GM10266 (cell line): ENCODE measurements around the gene SLK.

Experiments
- DNase-seq: peaks from one replicate; pipeline ENCODE4 v3.0.0; 2012; ENCODE audit errors: extremely low spot score
- TF ChIP-seq, protein P1 (sequence below): IDR thresholded peaks from 2 replicates; pipeline ENCODE4 v1.5.1; 2012; ENCODE audit warnings: mild to moderate bottlenecking, low read depth; ENCODE audit not compliant: control insufficient read depth, insufficient read depth; ENCODE audit errors: missing control alignments

The SLK gene

DNA sequence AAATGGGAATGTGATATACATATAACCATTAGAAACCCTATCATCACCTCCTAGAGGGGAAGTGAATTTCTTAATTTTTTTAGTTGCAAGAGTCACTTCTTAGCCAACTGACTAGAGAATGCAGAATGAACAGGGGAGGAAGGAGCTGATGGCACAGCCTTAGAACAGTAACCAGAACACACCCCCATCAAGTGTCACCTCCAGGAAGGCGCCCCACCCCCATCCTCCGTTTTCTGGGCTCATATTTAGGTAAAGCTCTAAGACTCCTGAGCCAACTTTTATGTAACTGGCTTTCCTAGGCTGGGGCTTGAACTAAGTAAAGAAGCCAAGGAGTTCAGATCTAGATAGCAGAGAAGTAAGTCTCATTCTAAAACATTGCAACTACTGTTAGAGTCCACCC, 64.7 kb downstream of the SLK start:
- TF ChIP-seq, protein P1, sequence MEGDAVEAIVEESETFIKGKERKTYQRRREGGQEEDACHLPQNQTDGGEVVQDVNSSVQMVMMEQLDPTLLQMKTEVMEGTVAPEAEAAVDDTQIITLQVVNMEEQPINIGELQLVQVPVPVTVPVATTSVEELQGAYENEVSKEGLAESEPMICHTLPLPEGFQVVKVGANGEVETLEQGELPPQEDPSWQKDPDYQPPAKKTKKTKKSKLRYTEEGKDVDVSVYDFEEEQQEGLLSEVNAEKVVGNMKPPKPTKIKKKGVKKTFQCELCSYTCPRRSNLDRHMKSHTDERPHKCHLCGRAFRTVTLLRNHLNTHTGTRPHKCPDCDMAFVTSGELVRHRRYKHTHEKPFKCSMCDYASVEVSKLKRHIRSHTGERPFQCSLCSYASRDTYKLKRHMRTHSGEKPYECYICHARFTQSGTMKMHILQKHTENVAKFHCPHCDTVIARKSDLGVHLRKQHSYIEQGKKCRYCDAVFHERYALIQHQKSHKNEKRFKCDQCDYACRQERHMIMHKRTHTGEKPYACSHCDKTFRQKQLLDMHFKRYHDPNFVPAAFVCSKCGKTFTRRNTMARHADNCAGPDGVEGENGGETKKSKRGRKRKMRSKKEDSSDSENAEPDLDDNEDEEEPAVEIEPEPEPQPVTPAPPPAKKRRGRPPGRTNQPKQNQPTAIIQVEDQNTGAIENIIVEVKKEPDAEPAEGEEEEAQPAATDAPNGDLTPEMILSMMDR, result no peak
- no peak for DNase-seq

DNA sequence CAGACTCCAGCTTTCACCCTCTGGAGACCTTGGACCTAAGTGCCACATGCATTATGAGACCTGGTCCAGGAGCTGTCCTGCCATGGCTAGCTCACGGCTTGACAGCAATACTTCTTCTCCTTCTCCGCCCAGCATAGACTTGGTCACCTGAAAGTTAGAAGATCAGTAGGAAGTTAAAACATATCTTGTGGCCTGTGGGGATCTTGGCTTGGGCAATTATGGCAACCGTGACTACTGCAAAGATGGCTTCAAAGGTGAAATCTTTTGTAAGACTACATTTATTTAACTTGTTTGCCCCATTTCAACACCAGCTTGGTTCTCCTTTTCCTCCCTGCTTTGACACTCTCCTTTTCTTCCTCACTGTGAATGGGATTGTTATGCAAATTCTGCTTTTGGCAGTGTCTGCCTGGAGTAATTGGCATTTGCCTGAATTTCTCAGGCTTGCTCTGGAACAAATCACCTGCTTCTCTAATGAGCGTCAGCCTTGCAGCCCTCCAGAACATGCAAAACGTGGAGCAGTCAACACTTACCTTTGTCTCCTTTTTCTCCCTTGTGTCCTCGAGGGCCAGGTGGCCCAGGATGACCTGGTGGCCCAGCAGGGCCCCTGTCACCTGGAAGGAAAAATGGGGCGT, 65.3 kb downstream of the SLK start:
- TF ChIP-seq, protein P1, result no peak
- no peak for DNase-seq

DNA sequence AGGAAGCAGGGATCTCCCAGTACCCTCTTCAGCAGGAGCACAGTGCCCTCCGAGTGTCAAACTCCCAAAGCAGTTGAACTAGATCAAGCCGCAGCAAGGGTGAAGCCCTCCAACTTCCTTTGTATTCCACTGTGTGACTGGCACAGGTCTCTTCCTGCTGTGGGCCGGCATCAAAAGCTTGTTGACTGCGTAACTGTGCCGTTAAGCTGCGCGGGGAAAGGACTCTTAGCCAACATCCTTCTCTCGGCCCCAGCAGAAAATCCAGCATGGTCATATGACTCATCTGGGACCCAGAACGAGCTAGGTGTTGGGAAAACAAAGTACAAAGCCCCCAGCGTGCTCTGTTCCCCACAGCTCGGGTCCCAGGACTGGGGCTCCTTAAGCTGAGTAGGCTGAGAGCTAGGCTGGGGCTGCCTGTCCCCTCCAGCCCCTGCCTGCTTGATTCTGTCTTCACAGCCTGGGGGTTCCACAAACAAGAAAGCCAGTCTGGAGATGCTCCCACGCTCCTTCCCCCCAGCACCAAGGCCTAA, 66.5 kb downstream of the SLK start:
- DNase-seq, result no peak
- TF ChIP-seq, protein P1, result no peak

DNA sequence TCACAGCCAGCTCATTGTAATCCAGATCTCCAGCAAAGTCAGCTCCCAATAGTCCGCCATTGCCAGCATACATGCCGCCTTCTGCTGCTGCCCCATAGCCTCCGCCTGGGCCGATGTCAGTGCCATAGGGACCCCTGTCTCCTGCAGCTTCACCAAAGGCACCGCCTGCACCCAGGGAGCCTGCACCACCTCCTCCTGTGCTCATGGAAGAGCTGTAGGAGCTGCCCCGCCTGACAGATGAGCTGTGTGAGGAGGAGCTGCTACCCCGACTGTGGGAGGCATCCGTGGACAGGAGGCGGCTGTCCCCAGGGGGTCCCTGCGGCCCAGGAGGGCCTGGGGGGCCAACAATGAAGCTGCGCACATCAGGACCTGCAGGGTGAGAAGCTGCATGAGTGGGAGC, 67.0 kb downstream of the SLK start:
- no peak for DNase-seq
- TF ChIP-seq, protein P1, result no peak

DNA sequence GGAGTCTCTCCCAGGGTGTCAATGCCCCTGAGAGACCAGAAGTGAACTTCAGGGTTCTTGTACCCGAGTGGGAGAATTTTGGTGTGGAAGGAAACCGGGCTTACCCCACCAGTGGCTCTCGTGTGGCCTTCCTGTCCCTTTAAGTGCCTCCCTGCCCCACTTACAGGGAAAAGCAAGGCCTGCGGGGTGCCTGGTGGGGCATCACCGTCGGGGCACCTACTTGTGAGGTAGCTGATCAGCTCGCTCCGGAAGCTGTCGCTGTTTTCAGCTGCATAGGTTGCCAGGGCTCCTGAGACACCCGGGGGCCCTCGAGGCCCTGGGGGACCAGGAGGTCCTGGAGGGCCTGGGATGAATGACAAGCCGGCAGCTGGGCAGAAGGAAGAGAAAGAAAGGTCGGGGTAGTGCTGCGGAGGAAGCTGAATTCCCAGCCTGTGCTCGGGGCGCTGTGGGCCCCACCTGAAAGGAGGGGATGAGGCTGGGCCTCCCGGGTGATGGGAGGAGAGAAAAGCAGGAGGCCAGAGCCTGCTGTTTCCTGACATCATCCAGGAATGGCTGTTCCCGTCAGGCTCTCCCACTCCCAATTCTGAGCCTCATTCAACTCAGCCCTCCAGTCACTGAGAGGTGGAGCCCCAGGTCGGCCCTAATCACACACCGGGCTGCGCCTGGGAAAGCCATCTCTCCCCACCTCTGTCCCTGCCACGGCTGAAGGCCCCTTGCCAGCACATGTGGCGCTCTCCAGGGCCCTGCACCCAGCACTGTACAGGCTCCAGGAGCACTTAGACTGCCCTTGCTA, 67.7 kb downstream of the SLK start:
- TF ChIP-seq, protein P1, result no peak

DNA sequence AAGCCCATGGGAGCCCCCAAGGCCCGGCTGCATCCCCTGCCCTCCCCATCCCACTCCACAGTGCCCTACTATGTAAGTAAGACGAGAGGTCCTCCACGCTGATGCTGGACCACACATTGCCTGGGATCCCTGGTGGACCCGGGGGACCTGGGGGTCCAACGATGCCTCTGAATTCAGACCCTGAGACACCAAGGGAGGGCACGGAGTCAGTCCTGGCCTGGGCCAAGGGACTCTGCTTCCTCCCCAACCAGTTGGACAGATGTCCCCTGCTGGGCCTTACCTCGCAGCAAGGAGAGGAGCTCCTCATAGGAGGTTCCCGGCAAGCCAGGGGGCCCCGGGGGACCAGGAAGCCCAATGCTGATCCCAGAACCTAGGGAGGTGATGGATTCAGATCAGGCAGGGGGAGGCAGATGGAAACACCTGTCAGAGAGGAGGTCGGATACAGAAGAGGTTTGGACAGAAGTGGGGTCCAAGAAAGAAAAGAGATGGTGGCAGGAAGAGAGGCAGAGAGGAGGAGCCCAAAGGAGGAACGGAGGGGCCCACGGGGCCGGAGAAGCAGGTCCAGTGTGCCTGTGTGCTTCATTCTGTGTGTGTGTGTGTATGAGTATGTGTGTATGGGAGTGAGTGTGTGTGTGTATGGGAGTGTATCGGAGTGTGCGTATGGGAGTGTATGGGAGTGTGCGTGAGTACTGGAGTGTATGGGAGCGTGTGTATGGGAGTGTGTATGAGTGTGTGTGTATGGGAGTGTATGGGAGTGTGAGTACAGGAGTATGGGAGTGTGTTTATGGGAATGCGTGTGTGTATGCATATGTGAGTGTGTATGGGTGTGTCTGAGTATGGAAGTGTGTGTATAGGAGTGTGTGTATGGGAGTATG, 68.5 kb downstream of the SLK start:
- peak; percentile 3 for DNase-seq
- TF ChIP-seq, protein P1, result no peak

More for the DNA sequence above, 67.7 kb downstream of the SLK start:
- DNase-seq, result peak; percentile 2
